Suprapubic skin (tissue), 4 donors: Measurements from ENCODE around the gene DCAF8L2.

Source experiments
- EP300 ChIP-seq: sonication (generic); formaldehyde crosslinking; IDR thresholded peaks from one replicate; pipeline ENCODE4 v1.6.1; 2017; ENCODE audit warnings: antibody characterized with exemption
- POLR2A ChIP-seq, 2 donors: fragments of 450-650 bp; IDR thresholded peaks; one replicate each; pipeline ENCODE4 v1.6.1; 2017; ENCODE audit warnings: antibody characterized with exemption in 2 of 2, mild to moderate bottlenecking in 2 of 2, moderate library complexity in 2 of 2
- POLR2AphosphoS5 ChIP-seq, 3 donors: sonication (generic); formaldehyde crosslinking; IDR thresholded peaks; one replicate each; pipeline ENCODE4 v1.6.1; 2017; ENCODE audit warnings: antibody characterized with exemption in 3 of 3
- TF ChIP-seq, protein P1 (sequence below), 2 donors: fragments of 200-600 bp in 1 of 2; fragments of 450-650 bp in 1 of 2; sonication (generic) in 1 of 2; IDR thresholded peaks; one replicate each; pipeline ENCODE4 v1.5.1; 2016 to 2019; ENCODE audit warnings: antibody characterized with exemption in 2 of 2, mild to moderate bottlenecking in 1 of 2, moderate library complexity in 1 of 2

DNA sequence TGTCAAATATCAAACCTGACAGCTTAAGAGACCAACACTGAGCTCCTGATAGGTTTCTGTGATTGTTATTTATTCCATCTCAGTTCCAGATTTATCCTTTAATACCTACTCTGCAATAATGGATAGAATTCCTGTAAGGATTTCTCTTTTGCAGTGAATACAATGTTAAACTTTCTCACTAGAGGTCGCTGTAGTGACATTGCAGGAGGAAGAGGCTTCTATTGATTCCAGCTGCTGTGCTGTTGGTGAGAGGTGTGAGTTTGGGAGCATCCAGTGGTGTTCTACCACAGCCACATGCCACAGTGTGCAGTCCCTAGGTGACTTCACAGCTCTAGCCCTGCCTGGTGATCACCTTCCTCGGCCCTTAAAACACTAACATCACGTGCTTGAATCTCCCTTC, 34.6 kb upstream of the DCAF8L2 start:
- TF ChIP-seq POLR2A (IDR thresholded peaks at IDR 0.05) (no peak), POLR2AphosphoS5 (IDR thresholded peaks at IDR 0.05) (no peak), EP300 (no peak)
- TF ChIP-seq, protein P1, sequence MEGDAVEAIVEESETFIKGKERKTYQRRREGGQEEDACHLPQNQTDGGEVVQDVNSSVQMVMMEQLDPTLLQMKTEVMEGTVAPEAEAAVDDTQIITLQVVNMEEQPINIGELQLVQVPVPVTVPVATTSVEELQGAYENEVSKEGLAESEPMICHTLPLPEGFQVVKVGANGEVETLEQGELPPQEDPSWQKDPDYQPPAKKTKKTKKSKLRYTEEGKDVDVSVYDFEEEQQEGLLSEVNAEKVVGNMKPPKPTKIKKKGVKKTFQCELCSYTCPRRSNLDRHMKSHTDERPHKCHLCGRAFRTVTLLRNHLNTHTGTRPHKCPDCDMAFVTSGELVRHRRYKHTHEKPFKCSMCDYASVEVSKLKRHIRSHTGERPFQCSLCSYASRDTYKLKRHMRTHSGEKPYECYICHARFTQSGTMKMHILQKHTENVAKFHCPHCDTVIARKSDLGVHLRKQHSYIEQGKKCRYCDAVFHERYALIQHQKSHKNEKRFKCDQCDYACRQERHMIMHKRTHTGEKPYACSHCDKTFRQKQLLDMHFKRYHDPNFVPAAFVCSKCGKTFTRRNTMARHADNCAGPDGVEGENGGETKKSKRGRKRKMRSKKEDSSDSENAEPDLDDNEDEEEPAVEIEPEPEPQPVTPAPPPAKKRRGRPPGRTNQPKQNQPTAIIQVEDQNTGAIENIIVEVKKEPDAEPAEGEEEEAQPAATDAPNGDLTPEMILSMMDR (IDR thresholded peaks at IDR 0.05): no peak
